HepG2 (cell line): ENCODE measurements around the gene HSPA1L. TPM values are rescaled to one million over a fixed set of nuclear protein-coding genes. Genes with fewer than 3 reads are reported as not detected.
A peak's percentile ranks its signal among the peaks of the same experiment; 100 is the strongest.

Source experiments
- AGO2 ChIP-seq: fragments of 200-400 bp; formaldehyde crosslinking; optimal IDR thresholded peaks from 2 replicates; pipeline ENCODE3; 2017; ENCODE audit warnings: mild to moderate bottlenecking, low read depth, low read length, moderate library complexity
- ARNTL ChIP-seq: sonication (generic); formaldehyde crosslinking; IDR thresholded peaks from 2 replicates; pipeline ENCODE4 v1.4.0; 2020; ENCODE audit warnings: mild to moderate bottlenecking, missing genetic modification reagents
- ATM ChIP-seq: fragments of 450-650 bp; IDR thresholded peaks from 2 replicates; pipeline ENCODE4 v1.7.1; 2017; ENCODE audit warnings: mild to moderate bottlenecking, borderline replicate concordance
- CEBPB ChIP-seq: IDR thresholded peaks from 2 replicates; pipeline ENCODE4 v1.6.1; 2011; ENCODE audit warnings: low read depth, low read length, improper control_type of control experiment, borderline replicate concordance
- ETV5 ChIP-seq: IDR thresholded peaks from 2 replicates; pipeline ENCODE4 v1.6.1; 2018; ENCODE audit warnings: missing biosample characterization, missing genetic modification reagents, inconsistent platforms, borderline replicate concordance
- GLMP ChIP-seq: sonication (generic); formaldehyde crosslinking; IDR thresholded peaks from 2 replicates; pipeline ENCODE4 v1.9.0; 2021; ENCODE audit warnings: missing genetic modification reagents, mild to moderate bottlenecking, borderline replicate concordance
- HIVEP1 ChIP-seq: sonication (generic); formaldehyde crosslinking; IDR thresholded peaks from 2 replicates; pipeline ENCODE4 v1.4.0; 2020; ENCODE audit warnings: mild to moderate bottlenecking, missing genetic modification reagents
- HOXA5 ChIP-seq: sonication (generic); formaldehyde crosslinking; IDR thresholded peaks from 2 replicates; pipeline ENCODE4 v1.4.0; 2020; ENCODE audit warnings: missing genetic modification reagents
- ISX ChIP-seq: sonication (generic); formaldehyde crosslinking; conservative IDR thresholded peaks from 2 replicates; pipeline ENCODE4 v1.5.0; 2020; ENCODE audit warnings: missing genetic modification reagents
- KLF6 ChIP-seq: IDR thresholded peaks from 2 replicates; pipeline ENCODE4 v1.8.0; 2016; ENCODE audit warnings: missing biosample characterization, missing genetic modification reagents
- MIER2 ChIP-seq: IDR thresholded peaks from 2 replicates; pipeline ENCODE4 v1.6.1; 2016; ENCODE audit warnings: missing biosample characterization, missing genetic modification reagents
- RFX3 ChIP-seq: IDR thresholded peaks from 2 replicates; pipeline ENCODE4 v1.6.1; 2016; ENCODE audit warnings: missing biosample characterization, missing genetic modification reagents
- RFX5 ChIP-seq: IDR thresholded peaks from 2 replicates; pipeline ENCODE4 v1.6.1; 2011; ENCODE audit warnings: low read depth, low read length, improper control_type of control experiment
- TBP ChIP-seq: sonication (generic); formaldehyde crosslinking; IDR thresholded peaks from 2 replicates; pipeline ENCODE4 v1.5.0; 2020; ENCODE audit warnings: missing genetic modification reagents
- TP53 ChIP-seq: sonication (generic); formaldehyde crosslinking; conservative IDR thresholded peaks from 2 replicates; pipeline ENCODE4 v1.4.0; 2020; ENCODE audit warnings: missing genetic modification reagents
- ZFP91 ChIP-seq: sonication (generic); formaldehyde crosslinking; IDR thresholded peaks from 2 replicates; pipeline ENCODE4 v1.9.0; 2022; ENCODE audit warnings: missing genetic modification reagents, mild to moderate bottlenecking, borderline replicate concordance
- ZNF10 ChIP-seq: sonication (generic); formaldehyde crosslinking; IDR thresholded peaks from 2 replicates; pipeline ENCODE4 v1.4.0; 2020; ENCODE audit warnings: mild to moderate bottlenecking, low read depth, missing genetic modification reagents, borderline replicate concordance
- ZNF235 ChIP-seq: sonication (generic); formaldehyde crosslinking; IDR thresholded peaks from 2 replicates; pipeline ENCODE4 v1.8.1; 2023; ENCODE audit warnings: mild to moderate bottlenecking, missing genetic modification reagents, borderline replicate concordance
- ZNF256 ChIP-seq: sonication (generic); formaldehyde crosslinking; conservative IDR thresholded peaks from 2 replicates; pipeline ENCODE4 v1.4.0; 2020; ENCODE audit warnings: missing genetic modification reagents
- ZNF264 ChIP-seq: sonication (generic); formaldehyde crosslinking; IDR thresholded peaks from 2 replicates; pipeline ENCODE4 v1.4.0; 2020; ENCODE audit warnings: missing genetic modification reagents
- ZNF430 ChIP-seq: sonication (generic); formaldehyde crosslinking; IDR thresholded peaks from 2 replicates; pipeline ENCODE4 v1.9.0; 2021; ENCODE audit warnings: mild to moderate bottlenecking, missing genetic modification reagents
- ZNF772 ChIP-seq: sonication (generic); formaldehyde crosslinking; IDR thresholded peaks from 2 replicates; pipeline ENCODE4 v1.5.0; 2020; ENCODE audit warnings: mild to moderate bottlenecking, missing genetic modification reagents
- ZSCAN25 ChIP-seq: sonication (generic); formaldehyde crosslinking; IDR thresholded peaks from 2 replicates; pipeline ENCODE4 v1.8.0; 2022; ENCODE audit warnings: mild to moderate bottlenecking, missing genetic modification reagents
- polyA plus RNA-seq, 8 experiments: library from polyadenylated mRNA; depleted of rRNA in 3 of 8; stranded (reverse) in 7 of 8; unstranded in 1 of 8; fragments of >200 nt; fragmentation: Illumina TruSeq in 4 of 8; extraction: Trizol in 4 of 8; gene quantifications; 2 replicates each; pipeline versions ENCODE4 v1.2.1 to v1.2.3, GENCODE V29; 2011 to 2016; ENCODE audit warnings: low read depth in 4 of 8, missing spikeins in 1 of 8, mixed read lengths in 1 of 8; ENCODE audit not compliant: insufficient read depth in 1 of 8
- total RNA-seq, 5 experiments: library from RNA; depleted of rRNA; stranded (reverse); fragments of >200 nt; fragmentation: Illumina TruSeq; extraction: Trizol; gene quantifications; 2 replicates each; pipeline ENCODE4 v1.2.3, GENCODE V29; 2016; ENCODE audit warnings: low read depth in 1 of 5
- TF ChIP-seq, protein P1 (sequence below): sonication (generic); formaldehyde crosslinking; IDR thresholded peaks from 2 replicates; pipeline ENCODE4 v1.4.0; 2020; ENCODE audit warnings: missing genetic modification reagents
- TF ChIP-seq, protein P2 (sequence below): sonication (generic); formaldehyde crosslinking; IDR thresholded peaks from 2 replicates; pipeline ENCODE4 v1.4.0; 2020; ENCODE audit warnings: mild to moderate bottlenecking, missing genetic modification reagents
- TF ChIP-seq, protein P3 (sequence below): sonication (generic); formaldehyde crosslinking; IDR thresholded peaks from 2 replicates; pipeline ENCODE4 v1.4.0; 2020; ENCODE audit warnings: mild to moderate bottlenecking, low read depth, missing genetic modification reagents

HSPA1L gene
- total and polyA plus RNA-seq, 2 of the 13 experiments (the other 11 are each of a cell fraction or from before 2014, with no cell fraction given), result 0.55 to 1.0 TPM

DNA sequence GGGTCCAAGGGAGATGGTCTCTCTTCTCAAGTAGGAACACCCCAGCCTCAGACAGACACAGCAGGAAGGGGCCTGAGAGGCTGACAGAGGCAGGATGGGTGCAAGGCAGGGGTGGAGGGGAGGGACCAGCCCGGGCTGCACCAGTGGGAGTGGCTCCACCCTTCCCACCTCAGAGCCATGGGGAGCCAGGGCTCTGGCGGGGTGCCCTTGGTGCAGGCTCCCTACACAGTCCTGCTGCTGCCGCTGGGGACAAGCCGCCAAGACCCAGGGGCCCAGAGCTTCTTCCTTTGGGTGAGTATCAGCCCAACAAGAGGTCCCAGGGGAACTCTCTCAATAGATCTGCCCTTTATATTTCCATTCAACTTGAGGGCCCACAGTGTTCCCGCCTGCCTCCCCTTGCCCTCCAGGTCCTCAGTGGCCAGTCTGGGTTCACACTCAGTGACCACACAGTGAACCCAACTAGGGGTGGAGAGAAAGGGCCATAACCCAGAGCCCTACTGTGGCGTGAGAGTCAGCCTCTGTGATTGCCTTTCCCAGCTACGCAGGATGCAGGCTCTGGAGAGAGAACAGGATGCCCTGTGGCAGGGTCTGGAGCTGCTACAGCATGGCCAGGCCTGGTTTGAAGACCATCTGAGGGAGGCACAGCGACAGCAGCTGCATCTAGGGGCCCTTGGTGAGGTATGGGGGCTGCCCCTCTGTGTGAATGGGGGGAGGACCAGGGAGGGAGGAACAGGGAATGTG lies 52.0 kb downstream of the HSPA1L start (continued):
- TF ChIP-seq ZFP91 (CRISPR knock-in tag), result 0 out of 2 replicates have a peak, but pooled peaks have one; percentile 19
- no peak for TF ChIP-seq TP53 (CRISPR knock-in tag)
- no peak for TF ChIP-seq ZNF235 (CRISPR knock-in tag)
- no peak for TF ChIP-seq GLMP (CRISPR knock-in tag)
- TF ChIP-seq ZSCAN25 (CRISPR knock-in tag), result peak; percentile 16; the same call in 1 of the 2 replicates
- no peak for TF ChIP-seq RFX3 (CRISPR knock-in tag)
- no peak for TF ChIP-seq MIER2 (CRISPR knock-in tag)
- TF ChIP-seq ARNTL (CRISPR knock-in tag), result no peak
- TF ChIP-seq, protein P1, sequence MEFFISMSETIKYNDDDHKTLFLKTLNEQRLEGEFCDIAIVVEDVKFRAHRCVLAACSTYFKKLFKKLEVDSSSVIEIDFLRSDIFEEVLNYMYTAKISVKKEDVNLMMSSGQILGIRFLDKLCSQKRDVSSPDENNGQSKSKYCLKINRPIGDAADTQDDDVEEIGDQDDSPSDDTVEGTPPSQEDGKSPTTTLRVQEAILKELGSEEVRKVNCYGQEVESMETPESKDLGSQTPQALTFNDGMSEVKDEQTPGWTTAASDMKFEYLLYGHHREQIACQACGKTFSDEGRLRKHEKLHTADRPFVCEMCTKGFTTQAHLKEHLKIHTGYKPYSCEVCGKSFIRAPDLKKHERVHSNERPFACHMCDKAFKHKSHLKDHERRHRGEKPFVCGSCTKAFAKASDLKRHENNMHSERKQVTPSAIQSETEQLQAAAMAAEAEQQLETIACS, result no peak
- no peak for TF ChIP-seq TBP (CRISPR knock-in tag)
- TF ChIP-seq RFX5, result no peak
- TF ChIP-seq ZNF772 (CRISPR knock-in tag), result no peak
- no peak for TF ChIP-seq HIVEP1 (CRISPR knock-in tag)
- no peak for TF ChIP-seq ZNF430
- peak; percentile 56 for TF ChIP-seq AGO2
- no peak for TF ChIP-seq CEBPB
- TF ChIP-seq HOXA5 (CRISPR knock-in tag), result no peak
- no peak for TF ChIP-seq ZNF256 (CRISPR knock-in tag)
- TF ChIP-seq ZNF264 (CRISPR knock-in tag), result no peak
- TF ChIP-seq ISX (CRISPR knock-in tag), result no peak
- TF ChIP-seq KLF6 (CRISPR knock-in tag), result no peak
- TF ChIP-seq, protein P2, sequence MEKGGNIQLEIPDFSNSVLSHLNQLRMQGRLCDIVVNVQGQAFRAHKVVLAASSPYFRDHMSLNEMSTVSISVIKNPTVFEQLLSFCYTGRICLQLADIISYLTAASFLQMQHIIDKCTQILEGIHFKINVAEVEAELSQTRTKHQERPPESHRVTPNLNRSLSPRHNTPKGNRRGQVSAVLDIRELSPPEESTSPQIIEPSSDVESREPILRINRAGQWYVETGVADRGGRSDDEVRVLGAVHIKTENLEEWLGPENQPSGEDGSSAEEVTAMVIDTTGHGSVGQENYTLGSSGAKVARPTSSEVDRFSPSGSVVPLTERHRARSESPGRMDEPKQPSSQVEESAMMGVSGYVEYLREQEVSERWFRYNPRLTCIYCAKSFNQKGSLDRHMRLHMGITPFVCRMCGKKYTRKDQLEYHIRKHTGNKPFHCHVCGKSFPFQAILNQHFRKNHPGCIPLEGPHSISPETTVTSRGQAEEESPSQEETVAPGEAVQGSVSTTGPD (CRISPR knock-in tag), result no peak
- TF ChIP-seq, protein P3, sequence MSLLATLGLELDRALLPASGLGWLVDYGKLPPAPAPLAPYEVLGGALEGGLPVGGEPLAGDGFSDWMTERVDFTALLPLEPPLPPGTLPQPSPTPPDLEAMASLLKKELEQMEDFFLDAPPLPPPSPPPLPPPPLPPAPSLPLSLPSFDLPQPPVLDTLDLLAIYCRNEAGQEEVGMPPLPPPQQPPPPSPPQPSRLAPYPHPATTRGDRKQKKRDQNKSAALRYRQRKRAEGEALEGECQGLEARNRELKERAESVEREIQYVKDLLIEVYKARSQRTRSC (CRISPR knock-in tag), result no peak
- TF ChIP-seq ZNF10, result no peak
- no peak for TF ChIP-seq ATM
- TF ChIP-seq ETV5, result no peak
